Measurements from ENCODE around the gene DOK4. TPM values are rescaled to one million over a fixed set of nuclear protein-coding genes. Genes with fewer than 3 reads are reported as not detected.

DOK4 gene
- total RNA-seq, 4 donors from 2014 or later: 16.6 to 36.6 (median 26.6) TPM

- WGBS, 2 donors (ENCODE audit: low coverage in 1 of 2): 82% methylated on average over 1 of the region's 1 CpG; no CpG with 5 or more reads in 1 of the 2 donors
- Histone ChIP-seq H3K4me3 (no peak overlapping the region), H3K9me3 (no peaks in the 10 kb centered on the region), H3K36me3 (peaks cover 6 to 100% of the 10 kb centered on the region in 2 donors), H3K27ac (no peak overlapping the region), H3K4me1 (no peaks in the 10 kb centered on the region), H3K27me3 (no peaks in the 10 kb centered on the region)
- TF ChIP-seq EP300 (IDR thresholded peaks at IDR 0.05) (no peak), POLR2A (IDR thresholded peaks at IDR 0.05) (no peak), CTCF (IDR thresholded peaks at IDR 0.05) (no peak), POLR2AphosphoS5 (IDR thresholded peaks at IDR 0.05) (no peak)
- no peak for ATAC-seq
Observed at GRCh38 chr16:57435838-57436237, 50.5 kb downstream of the DOK4 start.

GRCh38 chr16:57434003-57434402, 52.3 kb downstream of the DOK4 start:
- Histone ChIP-seq H3K4me3 (no peak overlapping the region), H3K36me3 (peaks cover 8 to 100% of the 10 kb centered on the region in 2 donors), H3K9me3 (no peaks in the 10 kb centered on the region), H3K27ac (no peak overlapping the region), H3K4me1 (no peaks in the 10 kb centered on the region), H3K27me3 (no peaks in the 10 kb centered on the region)
- 72 to 100% methylated on average over 1 to 2 of the region's 2 CpGs for WGBS, 2 donors (ENCODE audit: low coverage in 1 of 2)
- TF ChIP-seq CTCF (IDR thresholded peaks at IDR 0.05) (no peak), POLR2AphosphoS5 (IDR thresholded peaks at IDR 0.05) (no peak)
- ATAC-seq: no peak

- Histone ChIP-seq H3K27ac (no peak overlapping the region), H3K4me3 (no peak overlapping the region), H3K9me3 (no peaks in the 10 kb centered on the region), H3K27me3 (no peaks in the 10 kb centered on the region), H3K36me3 (peaks cover 8 to 100% of the 10 kb centered on the region in 2 donors), H3K4me1 (no peaks in the 10 kb centered on the region)
- 80 to 82% methylated on average over 3 of the region's 3 CpGs for WGBS, 2 donors (ENCODE audit: low coverage in 1 of 2)
- no peak for TF ChIP-seq POLR2AphosphoS5 (IDR thresholded peaks at IDR 0.05)
- TF ChIP-seq POLR2A (IDR thresholded peaks at IDR 0.05): no peak
- no peak for TF ChIP-seq CTCF (IDR thresholded peaks at IDR 0.05)
- TF ChIP-seq EP300 (IDR thresholded peaks at IDR 0.05): no peak
- no peak for ATAC-seq
Observed at GRCh38 chr16:57432989-57433388, 53.3 kb downstream of the DOK4 start.

- no peak overlapping the region for H3K4me3 ChIP-seq
- no peak for ATAC-seq
Observed at GRCh38 chr16:57432505-57432904, 53.8 kb downstream of the DOK4 start.

More at GRCh38 chr16:57432505-57432904, 53.8 kb downstream of the DOK4 start:
- Histone ChIP-seq H3K27ac (no peak overlapping the region), H3K9me3 (no peaks in the 10 kb centered on the region), H3K27me3 (no peaks in the 10 kb centered on the region), H3K36me3 (peaks cover 8 to 100% of the 10 kb centered on the region in 2 donors), H3K4me1 (no peaks in the 10 kb centered on the region)
- 92 to 100% methylated on average over 2 of the region's 2 CpGs for WGBS, 2 donors (ENCODE audit: low coverage in 1 of 2)
- TF ChIP-seq POLR2AphosphoS5 (IDR thresholded peaks at IDR 0.05) (no peak), POLR2A (IDR thresholded peaks at IDR 0.05) (no peak), EP300 (IDR thresholded peaks at IDR 0.05) (no peak), CTCF (IDR thresholded peaks at IDR 0.05) (no peak)

Data from gastroesophageal sphincter (tissue), 4 donors.